Measurements from ENCODE around the gene PRELID2. TPM values are rescaled to one million over a fixed set of nuclear protein-coding genes. Genes with fewer than 3 reads are reported as not detected.

The PRELID2 gene
- total and polyA plus RNA-seq, 2 donors (not counting 3 experiments of a cell fraction or from before 2014, with no cell fraction given): 3.2 to 16.4 TPM

GRCh38 chr5:145792840-145793239 is 42.3 kb downstream of the PRELID2 start:
- intact Hi-C loops (cut with micrococcal nuclease) (loop anchor here (1.0 kb wide), 1 partner anchor 24 kb away; no protein-coding TSS in a partner anchor), dilution Hi-C loops (cut with MboI; ENCODE audit: extremely low pct_ligation_motif_present, low sequenced_read_pairs) (no loop called here)
- Histone ChIP-seq H3K79me2 (ENCODE audit: control insufficient read depth, insufficient read depth, low read length) (no peaks in the 10 kb centered on the region), H3K27me3 (ENCODE audit: control insufficient read depth in 2 of 2, insufficient read depth in 2 of 2, low read length in 2 of 2) (no peaks in the 10 kb centered on the region), H3K36me3 (ENCODE audit: control insufficient read depth in 2 of 2, extremely low read depth in 1 of 2, insufficient read depth in 2 of 2, low read length in 2 of 2) (no peaks in the 10 kb centered on the region), H3K9ac (replicated peaks; ENCODE audit: extremely low read depth, insufficient read depth, low read length) (no peak overlapping the region), H3K9me1 (replicated peaks; ENCODE audit: control insufficient read depth, extremely low read depth, insufficient read depth, low read length) (no peaks in the 10 kb centered on the region), H3K9me3 (replicated peaks; ENCODE audit: control insufficient read depth, insufficient read depth, low read length) (no peaks in the 10 kb centered on the region), H3K4me1 (ENCODE audit: control insufficient read depth, extremely low read depth, insufficient read depth, low read length) (peaks cover 11% of the 10 kb centered on the region), H3K4me2 (ENCODE audit: insufficient read depth, low read length) (no peak overlapping the region), H3K27ac (ENCODE audit: insufficient read depth, low read depth, low read length) (no peak overlapping the region), H4K20me1 (replicated peaks; ENCODE audit: control insufficient read depth, extremely low read depth, insufficient read depth, low read length) (no peaks in the 10 kb centered on the region), H3K4me3 (replicated peaks in 1 of 3; ENCODE audit: insufficient read depth in 1 of 3, low read depth in 1 of 3, low read length in 3 of 3) (no peak overlapping the region), H2AFZ (ENCODE audit: low read depth, low read length) (no peak overlapping the region)
- FAIRE-seq (no peak), DNase-seq (ENCODE audit: low read depth, low spot score) (no peak)
- ChIA-PET CTCF (interaction anchor here (1.0 to 2.1 kb wide), 2 partner anchors 13 to 17 kb away, joined by 3 to 8 read pairs; no protein-coding TSS in a partner anchor), POLR2A (no interaction called here)
- TF ChIP-seq MAX (IDR thresholded peaks at IDR 0.05; ENCODE audit: insufficient read depth, insufficient read length) (no peak), JUN (IDR thresholded peaks at IDR 0.05; ENCODE audit: borderline replicate concordance, insufficient read depth, insufficient read length, low read depth) (no peak), GATA2 (IDR thresholded peaks at IDR 0.05; ENCODE audit: insufficient read depth, insufficient read length, low read depth, low read length) (no peak), POLR2AphosphoS5 (IDR thresholded peaks at IDR 0.05; ENCODE audit: insufficient read depth, low read depth, low read length) (no peak), EZH2 (IDR thresholded peaks at IDR 0.05; ENCODE audit: borderline replicate concordance, low read depth, low read length, severe bottlenecking) (no peak), CTCF (IDR thresholded peaks at IDR 0.05; ENCODE audit: extremely low read depth in 1 of 2, insufficient read depth in 1 of 2, low read depth in 1 of 2, low read length in 2 of 2) (no peak), FOS (IDR thresholded peaks at IDR 0.05; ENCODE audit: borderline replicate concordance, insufficient read depth, low read length) (no peak), POLR2A (IDR thresholded peaks at IDR 0.05; ENCODE audit: low read depth, low read length) (no peak), MYC (IDR thresholded peaks at IDR 0.05; ENCODE audit: low read depth, low read length) (no peak)
- BruUV-seq (replicated peaks): no TSS peak
